Esophagus squamous epithelium (tissue), 4 donors: ENCODE measurements around the gene TMA7.

Source experiments
- CTCF ChIP-seq, 6 experiments: fragments of 450-650 bp in 4 of 6; fragments of 200-600 bp in 2 of 6; sonication (generic) in 2 of 6; IDR thresholded peaks; one replicate each; pipeline ENCODE4 v1.5.1; 2016 to 2019; ENCODE audit warnings: antibody characterized with exemption in 6 of 6, mild to moderate bottlenecking in 4 of 6, moderate library complexity in 4 of 6
- POLR2A ChIP-seq, 4 donors: fragments of 450-650 bp; IDR thresholded peaks; one replicate each; pipeline ENCODE4 v1.6.1; 2017; ENCODE audit warnings: antibody characterized with exemption in 4 of 4, mild to moderate bottlenecking in 4 of 4, moderate library complexity in 3 of 4

- TF ChIP-seq CTCF (IDR thresholded peaks at IDR 0.05) (no peak), POLR2A (IDR thresholded peaks at IDR 0.05) (no peak)
Measured at GRCh38 chr3:48413086-48413485, 27.0 kb upstream of the TMA7 start.
